COLO668 (cell line): ENCODE data around the gene CRYGN.

ENCODE experiments used
- DNase-seq: peaks from one replicate; lab custom pipeline; 2025; ENCODE audit not compliant: unreplicated experiment; lab: John Stamatoyannopoulos, UW

The CRYGN gene, protein sequence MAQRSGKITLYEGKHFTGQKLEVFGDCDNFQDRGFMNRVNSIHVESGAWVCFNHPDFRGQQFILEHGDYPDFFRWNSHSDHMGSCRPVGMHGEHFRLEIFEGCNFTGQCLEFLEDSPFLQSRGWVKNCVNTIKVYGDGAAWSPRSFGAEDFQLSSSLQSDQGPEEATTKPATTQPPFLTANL

DNA sequence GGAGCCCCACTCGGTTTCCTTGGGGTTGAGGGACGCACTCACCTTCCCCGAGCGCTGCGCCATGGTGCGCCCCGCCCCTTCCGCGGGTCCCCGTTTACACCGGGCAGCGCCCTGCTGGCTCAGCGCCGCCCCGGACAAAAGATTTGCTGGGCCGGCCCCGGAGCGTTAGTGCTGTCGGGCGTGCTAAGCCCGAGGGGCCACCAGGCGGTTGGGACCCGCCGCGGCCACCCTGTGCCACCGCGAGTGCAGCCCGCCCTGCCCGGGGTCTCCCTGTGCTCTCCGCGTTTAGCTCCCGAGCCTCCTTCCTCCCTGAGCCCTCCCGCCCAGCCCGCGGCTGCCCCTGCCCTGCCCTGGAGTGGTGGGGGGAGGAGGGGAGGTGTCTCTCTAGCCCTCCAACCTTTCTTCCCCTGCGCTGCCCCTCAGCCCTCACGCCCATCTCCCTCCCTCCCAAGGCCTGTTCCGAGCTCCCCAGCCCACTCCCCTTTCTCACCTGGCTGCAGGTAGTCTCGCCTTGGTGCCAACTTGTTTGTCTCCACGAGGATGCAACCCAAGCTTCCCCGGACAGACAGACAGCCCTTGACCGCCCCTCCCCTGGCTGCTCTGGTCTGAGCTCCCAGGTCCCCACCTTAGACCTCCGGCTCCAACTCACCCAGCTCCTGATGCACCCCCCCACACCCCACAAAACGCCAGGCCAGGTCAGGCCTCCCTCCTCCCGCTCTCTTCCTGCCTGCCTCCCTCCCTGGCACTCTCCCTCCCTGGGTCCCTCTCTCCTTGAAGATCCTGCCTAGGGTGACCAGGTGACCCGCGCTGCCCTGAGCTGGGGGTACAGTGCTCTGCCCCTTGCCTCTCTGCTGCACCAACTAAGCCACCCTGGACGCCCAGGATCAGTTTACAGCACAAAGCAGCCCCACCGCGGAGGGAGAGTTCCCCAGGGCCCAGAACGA lies at the start of gene CRYGN:
TSS of gene CRYGN (minus strand) at position 287 of the 944 bp plus-strand sequence. CDS start at position 63, 224 bp downstream.
- no peak for DNase-seq

- no peak for DNase-seq
Measured at GRCh38 chr7:151489498-151489897, 49.6 kb upstream of the CRYGN start.

- DNase-seq: no peak
Measured at GRCh38 chr7:151488096-151488495, 48.2 kb upstream of the CRYGN start.

DNA sequence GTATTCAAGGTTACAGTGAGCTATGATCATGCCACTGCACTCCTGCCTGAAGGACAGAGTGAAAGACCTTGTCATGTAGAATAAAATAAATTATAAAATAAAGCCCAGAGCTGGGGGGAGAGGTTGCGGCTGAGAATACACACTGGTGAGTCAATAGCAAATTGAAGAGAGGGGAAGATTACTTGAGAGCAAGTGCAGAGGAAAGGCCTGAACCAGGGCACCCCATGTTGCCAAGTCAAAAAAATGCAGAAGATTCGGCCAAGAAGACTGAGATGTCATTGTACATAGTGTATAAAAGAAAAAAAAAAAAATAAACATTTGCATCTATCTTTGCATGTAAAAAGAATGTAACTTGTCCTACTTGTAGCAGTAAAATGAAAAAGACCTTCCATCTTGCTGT lies 47.3 kb upstream of the CRYGN start:
- DNase-seq: no peak

DNA sequence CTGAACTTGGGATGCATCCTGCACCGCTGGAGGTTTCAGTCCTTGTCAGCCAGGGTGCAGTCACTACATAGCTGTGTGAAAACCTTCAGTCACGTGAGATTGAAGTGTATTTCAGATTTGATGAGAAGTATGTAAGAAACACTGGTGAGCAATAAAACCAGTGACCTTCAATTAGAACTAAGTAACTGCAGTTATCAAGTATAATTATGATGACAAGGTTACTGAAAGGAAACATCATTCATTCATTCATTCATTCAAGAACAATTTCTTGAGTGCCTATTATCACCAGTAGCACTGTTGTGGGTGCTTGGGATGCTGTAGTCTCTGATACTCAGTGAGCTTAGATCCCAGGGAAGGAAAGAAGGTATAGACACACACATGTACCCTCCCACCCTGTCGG lies 46.1 kb upstream of the CRYGN start:
- DNase-seq: no peak

- DNase-seq: no peak
Measured at GRCh38 chr7:151484971-151485707, 45.2 kb upstream of the CRYGN start.

- no peak for DNase-seq
Measured at GRCh38 chr7:151483711-151483983, 43.7 kb upstream of the CRYGN start.

- no peak for DNase-seq
Measured at GRCh38 chr7:151482883-151483710, 43.2 kb upstream of the CRYGN start.

GRCh38 chr7:151481650-151482505 lies 41.9 kb upstream of the CRYGN start:
- DNase-seq: no peak

DNA sequence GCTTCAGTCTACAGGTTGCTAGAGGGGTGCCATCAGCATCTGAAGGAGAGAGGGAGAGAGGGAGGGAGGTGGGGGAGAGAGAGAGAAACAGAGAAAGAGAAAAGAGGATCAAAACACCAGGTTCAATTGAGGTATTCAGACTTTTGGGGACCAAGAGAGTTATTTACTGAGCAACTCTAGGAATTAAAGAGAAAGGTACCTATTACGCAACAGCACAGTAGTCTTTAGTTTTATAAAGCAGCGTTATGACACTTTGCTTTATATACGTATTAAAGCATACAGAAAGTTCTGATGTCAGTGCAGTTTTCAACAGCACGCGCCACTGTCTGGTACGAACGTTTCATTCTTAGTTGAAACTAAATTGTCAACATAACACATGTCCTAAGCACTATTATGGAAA lies 37.9 kb upstream of the CRYGN start:
- no peak for DNase-seq

GRCh38 chr7:151472644-151473380 lies 32.9 kb upstream of the CRYGN start:
- no peak for DNase-seq

- no peak for DNase-seq
Measured at GRCh38 chr7:151470711-151471110, 30.8 kb upstream of the CRYGN start.

DNA sequence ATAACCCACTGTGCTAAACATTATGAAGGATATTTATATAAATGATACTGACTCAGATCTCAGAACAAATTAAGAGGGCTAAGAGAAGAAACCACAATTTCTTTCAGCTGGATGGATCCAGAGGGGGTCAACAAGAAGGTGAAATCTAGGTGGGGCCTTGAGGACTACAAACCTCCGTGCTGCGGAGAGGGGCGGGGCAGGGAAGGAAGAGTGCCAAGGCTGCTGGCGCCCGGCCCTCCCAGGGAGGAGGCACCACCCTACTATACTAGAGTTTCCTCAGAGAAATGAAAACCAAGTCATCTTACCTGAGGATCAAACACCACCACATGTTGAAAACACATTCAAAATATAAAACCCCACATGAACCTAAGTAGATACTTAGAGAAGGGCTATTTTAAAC lies 29.3 kb upstream of the CRYGN start:
- DNase-seq: no peak

DNA sequence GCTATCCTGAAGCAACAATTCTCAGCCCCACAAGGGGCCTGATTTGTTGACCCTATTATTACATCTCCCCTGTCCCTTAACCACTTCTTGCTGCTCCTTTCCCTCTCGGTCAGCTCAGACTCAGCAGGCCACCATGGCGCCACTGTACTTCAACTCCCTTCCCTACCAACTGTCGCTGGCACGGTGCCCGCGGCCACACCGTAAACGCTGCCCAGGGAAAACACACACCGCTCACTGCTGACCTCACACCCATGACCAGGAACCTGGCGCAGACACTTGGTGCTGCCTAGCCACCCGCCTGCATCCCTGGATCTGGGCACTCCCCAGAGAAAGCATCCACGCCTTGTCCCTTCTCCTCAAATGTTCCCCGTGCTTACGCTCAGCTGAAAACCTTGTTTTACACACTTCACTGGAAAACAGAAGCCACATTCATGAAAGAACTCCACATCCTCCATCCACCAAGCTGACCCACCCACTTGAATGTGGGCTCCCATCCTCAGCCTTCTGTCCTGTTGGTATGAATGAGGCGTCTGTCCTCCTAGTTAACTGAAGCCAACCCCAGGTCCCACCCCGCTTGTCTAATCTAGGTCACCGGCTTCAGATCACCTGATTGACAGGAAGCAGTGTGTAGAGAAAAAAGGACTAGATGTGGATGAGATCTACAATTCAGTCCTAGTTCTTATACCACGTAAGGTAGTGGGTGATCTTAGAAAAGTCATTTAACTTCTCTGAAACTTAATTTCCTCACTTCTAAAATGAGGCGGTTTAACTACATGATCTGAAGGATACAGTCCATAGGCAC lies 28.5 kb upstream of the CRYGN start:
- DNase-seq: no peak

- no peak for DNase-seq
Measured at GRCh38 chr7:151465169-151465568, 25.2 kb upstream of the CRYGN start.

DNA sequence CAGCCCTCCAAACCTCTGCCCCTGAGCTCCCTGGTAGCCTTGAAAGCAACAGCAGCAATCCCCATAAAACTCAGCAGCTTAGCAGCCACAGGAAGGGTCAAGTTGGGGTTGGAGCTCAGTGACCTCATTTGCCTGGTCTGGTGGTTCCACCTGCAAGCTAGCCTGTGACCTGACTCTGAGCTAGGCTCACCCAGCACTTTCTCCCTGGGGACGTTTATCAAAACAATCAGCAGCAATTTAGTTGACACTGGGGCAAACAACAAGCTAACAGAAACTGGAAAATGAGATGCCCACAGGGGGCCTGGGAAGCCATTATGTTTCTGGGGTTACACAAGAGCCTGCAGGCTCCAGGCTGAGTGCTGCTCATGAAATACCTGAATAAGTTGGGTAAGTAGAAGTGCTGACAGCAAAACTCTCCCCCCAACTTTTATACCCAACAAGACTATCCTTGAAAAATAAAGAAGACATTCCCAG lies 22.4 kb upstream of the CRYGN start:
- no peak for DNase-seq

- peak; percentile 19 for DNase-seq
Measured at GRCh38 chr7:151461942-151462230, 21.9 kb upstream of the CRYGN start.

- DNase-seq: no peak
Measured at GRCh38 chr7:151461096-151461941, 21.4 kb upstream of the CRYGN start.
